H9 (cell line): ENCODE measurements around the gene DNAJC10. TPM values are rescaled to one million over a fixed set of nuclear protein-coding genes. Genes with fewer than 3 reads are reported as not detected.

ENCODE experiments used
- DNase-seq: peaks from one replicate; pipeline ENCODE4 v3.0.0-alpha.2; 2017
- H2AFZ ChIP-seq: one replicate; pipeline ENCODE4 v1.6.1; 2013; ENCODE audit warnings: mild to moderate bottlenecking, low read length, control low read depth, moderate library complexity
- H2AK5ac ChIP-seq: 2 replicates; pipeline ENCODE4 v1.6.1; 2013; ENCODE audit warnings: low read length, control low read depth, mixed read lengths; ENCODE audit not compliant: insufficient read length
- H2BK120ac ChIP-seq: one replicate; pipeline ENCODE4 v1.6.1; 2013; ENCODE audit warnings: low read depth, mild to moderate bottlenecking, low read length, control low read depth, inconsistent platforms; ENCODE audit not compliant: poor library complexity, severe bottlenecking
- H2BK12ac ChIP-seq: 2 replicates; pipeline ENCODE4 v1.6.1; 2013; ENCODE audit warnings: low read length, control low read depth, mixed read lengths, low read depth; ENCODE audit not compliant: insufficient read length
- H2BK15ac ChIP-seq: 2 replicates; pipeline ENCODE4 v1.6.1; 2013; ENCODE audit warnings: low read depth, low read length, control low read depth
- H2BK20ac ChIP-seq: one replicate; pipeline ENCODE4 v1.6.1; 2013; ENCODE audit warnings: low read depth, mild to moderate bottlenecking, low read length, control low read depth, inconsistent platforms; ENCODE audit not compliant: poor library complexity, severe bottlenecking
- H2BK5ac ChIP-seq: 2 replicates; pipeline ENCODE4 v1.6.1; 2013; ENCODE audit warnings: low read length, control low read depth, mixed read lengths; ENCODE audit not compliant: insufficient read length
- H3K14ac ChIP-seq: 2 replicates; pipeline ENCODE4 v1.6.1; 2013; ENCODE audit warnings: low read length, control low read depth; ENCODE audit not compliant: insufficient read depth
- H3K18ac ChIP-seq: 2 replicates; pipeline ENCODE4 v1.6.1; 2013; ENCODE audit warnings: low read depth, mild to moderate bottlenecking, mixed read lengths, low read length, control low read depth; ENCODE audit not compliant: insufficient read length
- H3K23ac ChIP-seq: 2 replicates; pipeline ENCODE4 v1.6.1; 2013; ENCODE audit warnings: low read length, control low read depth, mixed read lengths, low read depth; ENCODE audit not compliant: insufficient read length
- H3K23me2 ChIP-seq: 2 replicates; pipeline ENCODE4 v1.6.1; 2013; ENCODE audit warnings: low read depth, mild to moderate bottlenecking, mixed read lengths, low read length, control low read depth; ENCODE audit not compliant: insufficient read length, poor library complexity, severe bottlenecking
- H3K27ac ChIP-seq: 2 replicates; pipeline ENCODE4 v1.5.1; 2013; ENCODE audit warnings: low read length, control low read depth, mixed read lengths, low read depth; ENCODE audit not compliant: insufficient read length
- H3K27me3 ChIP-seq: 2 replicates; pipeline ENCODE4 v1.6.1; 2013; ENCODE audit warnings: low read length, control low read depth, inconsistent platforms; ENCODE audit not compliant: insufficient read depth
- H3K4ac ChIP-seq: 2 replicates; pipeline ENCODE4 v1.6.1; 2013; ENCODE audit warnings: low read depth, mild to moderate bottlenecking, control low read depth, inconsistent platforms, low read length, moderate library complexity
- H3K4me1 ChIP-seq: 2 replicates; pipeline ENCODE4 v1.6.1; 2013; ENCODE audit warnings: low read length, control low read depth, inconsistent platforms; ENCODE audit not compliant: insufficient read depth
- H3K4me2 ChIP-seq: 2 replicates; pipeline ENCODE4 v1.6.1; 2013; ENCODE audit warnings: low read length, control low read depth, mixed read lengths; ENCODE audit not compliant: insufficient read length, insufficient read depth
- H3K56ac ChIP-seq: 2 replicates; pipeline ENCODE4 v1.6.1; 2013; ENCODE audit warnings: low read depth, mild to moderate bottlenecking, mixed read lengths, low read length, control low read depth; ENCODE audit not compliant: insufficient read length
- H3K79me1 ChIP-seq: 2 replicates; pipeline ENCODE4 v1.6.1; 2013; ENCODE audit warnings: low read depth, mild to moderate bottlenecking, moderate library complexity, low read length, control low read depth, inconsistent platforms; ENCODE audit not compliant: insufficient read depth, poor library complexity, severe bottlenecking
- H3K79me2 ChIP-seq: 2 replicates; pipeline ENCODE4 v1.6.1; 2013; ENCODE audit warnings: low read length, control low read depth, inconsistent platforms; ENCODE audit not compliant: insufficient read depth
- H3K9ac ChIP-seq: 2 replicates; pipeline ENCODE4 v1.6.1; 2013; ENCODE audit warnings: low read length, control low read depth, mixed read lengths; ENCODE audit not compliant: insufficient read length; ENCODE audit errors: extremely low read depth
- H3K9me3 ChIP-seq: one replicate; pipeline ENCODE4 v1.6.1; 2013; ENCODE audit warnings: low read depth, low read length, inconsistent platforms; ENCODE audit not compliant: control insufficient read depth
- H3T11ph ChIP-seq: one replicate; pipeline ENCODE4 v1.6.1; 2013; ENCODE audit warnings: mild to moderate bottlenecking, low read length, control low read depth, inconsistent platforms
- H4K20me1 ChIP-seq: one replicate; pipeline ENCODE4 v1.6.1; 2013; ENCODE audit not compliant: control insufficient read depth, insufficient read length, insufficient read depth
- H4K5ac ChIP-seq: 2 replicates; pipeline ENCODE4 v1.6.1; 2013; ENCODE audit warnings: low read depth, mild to moderate bottlenecking, mixed read lengths, low read length, control low read depth; ENCODE audit not compliant: insufficient read length
- H4K8ac ChIP-seq: replicated peaks from 2 replicates; pipeline ENCODE4 v1.6.1; 2013; ENCODE audit warnings: low read length, control low read depth, mixed read lengths, low read depth; ENCODE audit not compliant: insufficient read length
- H4K91ac ChIP-seq: 2 replicates; pipeline ENCODE4 v1.6.1; 2013; ENCODE audit warnings: low read depth, mild to moderate bottlenecking, moderate library complexity, mixed read lengths, low read length, control low read depth; ENCODE audit not compliant: insufficient read length
- H3K27ac Mint-ChIP-seq, 3 experiments: 2 replicates in 2 of 3; 3 replicates in 1 of 3; pipeline ENCODE4 v1.8.0; 2020 to 2021; ENCODE audit warnings: mixed read lengths in 3 of 3, mild to moderate bottlenecking in 1 of 3, moderate library complexity in 1 of 3
- H3K27me3 Mint-ChIP-seq: 2 replicates; pipeline ENCODE4 v1.8.0; 2021; ENCODE audit warnings: low read depth, mild to moderate bottlenecking, moderate library complexity, mixed read lengths
- H3K36me3 Mint-ChIP-seq, 3 experiments: 2 replicates in 2 of 3; 3 replicates in 1 of 3; pipeline ENCODE4 v1.8.0; 2020 to 2021; ENCODE audit warnings: low read depth in 3 of 3, mixed read lengths in 3 of 3; ENCODE audit not compliant: insufficient read depth in 1 of 3
- H3K4me1 Mint-ChIP-seq, 2 experiments: 2 replicates each; pipeline ENCODE4 v1.8.0; 2020; ENCODE audit warnings: mixed read lengths in 2 of 2
- H3K4me3 Mint-ChIP-seq, 2 experiments: 2 replicates in 1 of 2; 3 replicates in 1 of 2; pipeline ENCODE4 v1.8.0; 2020 to 2021; ENCODE audit warnings: mild to moderate bottlenecking in 2 of 2, mixed read lengths in 2 of 2, moderate library complexity in 1 of 2
- H3K9me3 Mint-ChIP-seq, 2 experiments: 2 replicates in 1 of 2; 3 replicates in 1 of 2; pipeline ENCODE4 v1.8.0; 2020; ENCODE audit warnings: mild to moderate bottlenecking in 2 of 2, mixed read lengths in 2 of 2, moderate library complexity in 1 of 2
- WGBS: extraction: QIAGEN DNeasy Blood & Tissue Kit; methylation state at CpG from one replicate; pipeline ENCODE4 v1.1.7; 2013; ENCODE audit warnings: missing lambda C conversion rate, low lambda C conversion rate, mixed read lengths; ENCODE audit not compliant: insufficient read length; ENCODE audit errors: extremely low coverage; 5-methylcytosine and 5-hydroxymethylcytosine counted together
- total RNA-seq: library from RNA; stranded (reverse); gene quantifications from 2 replicates; pipeline ENCODE4 v1.2.1, GENCODE V29; 2021
- TF ChIP-seq, protein P1 (sequence below): fragments of 200-600 bp; sonication (generic); conservative IDR thresholded peaks from 3 replicates; pipeline ENCODE4 v1.8.0; 2021; ENCODE audit warnings: antibody characterized with exemption, mild to moderate bottlenecking

Gene DNAJC10
- total RNA-seq, 1 experiment from 2014 or later: 129 TPM

DNA sequence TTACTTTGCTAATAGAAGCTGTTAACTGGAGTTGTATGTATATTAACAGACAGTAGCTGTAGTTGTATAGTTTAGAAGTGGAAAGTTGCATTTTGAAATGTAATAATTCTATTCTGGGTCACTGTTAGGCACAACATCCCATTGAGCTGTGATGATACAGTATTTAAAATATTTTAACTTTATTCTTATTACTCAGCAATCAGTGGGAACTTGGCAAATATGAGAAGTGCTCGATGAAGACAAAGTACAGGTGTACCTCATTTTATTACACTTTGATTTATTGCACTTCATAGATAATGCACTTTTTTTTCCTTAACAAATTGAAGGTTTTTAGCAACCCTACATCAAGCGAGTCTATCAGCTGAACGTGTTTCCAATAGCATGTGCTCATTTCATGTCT, 8.6 kb downstream of the DNAJC10 start:
- H3K9me3 ChIP-seq: no peaks in the 10 kb centered on the region
- H3K4ac ChIP-seq: no peak overlapping the region
- no peak overlapping the region for H4K8ac ChIP-seq
- H3K79me2 ChIP-seq: no peaks in the 10 kb centered on the region
- no peak overlapping the region for H3K9ac ChIP-seq
- no peak overlapping the region for H3K18ac ChIP-seq
- H2BK20ac ChIP-seq: no peak overlapping the region
- no peak overlapping the region for H3K27ac Mint-ChIP-seq
- no peak overlapping the region for H2BK15ac ChIP-seq
- H2AFZ ChIP-seq: no peak overlapping the region
- H3K36me3 Mint-ChIP-seq: peaks cover 12 to 45% (median 36%) of the 10 kb centered on the region in 3 experiments; a peak in 6 of 7 replicates
- no peaks in the 10 kb centered on the region for H3K27me3 Mint-ChIP-seq
- no peak overlapping the region for H2BK5ac ChIP-seq
- H2BK120ac ChIP-seq: no peak overlapping the region
- no peak overlapping the region for H4K91ac ChIP-seq
- no peaks in the 10 kb centered on the region for H4K20me1 ChIP-seq
- no peak overlapping the region for H3K4me3 Mint-ChIP-seq
- no peak overlapping the region for H3K27ac ChIP-seq
- H3K4me1 Mint-ChIP-seq: no peaks in the 10 kb centered on the region
- no peaks in the 10 kb centered on the region for H3K79me1 ChIP-seq
- H3K56ac ChIP-seq: no peak overlapping the region
- no peak overlapping the region for H3K14ac ChIP-seq
- no CpG with 5 or more reads among the region's 3 CpGs for WGBS
- no peak for DNase-seq
- H3K23me2 ChIP-seq: no peaks in the 10 kb centered on the region
- H3K23ac ChIP-seq: no peak overlapping the region
- no peaks in the 10 kb centered on the region for H3K27me3 ChIP-seq
- H4K5ac ChIP-seq: no peak overlapping the region
- H3T11ph ChIP-seq: no peak overlapping the region
- H3K4me2 ChIP-seq: no peak overlapping the region
- H3K9me3 Mint-ChIP-seq: no peaks in the 10 kb centered on the region
- no peaks in the 10 kb centered on the region for H3K4me1 ChIP-seq
- H2AK5ac ChIP-seq: no peak overlapping the region
- TF ChIP-seq, protein P1, sequence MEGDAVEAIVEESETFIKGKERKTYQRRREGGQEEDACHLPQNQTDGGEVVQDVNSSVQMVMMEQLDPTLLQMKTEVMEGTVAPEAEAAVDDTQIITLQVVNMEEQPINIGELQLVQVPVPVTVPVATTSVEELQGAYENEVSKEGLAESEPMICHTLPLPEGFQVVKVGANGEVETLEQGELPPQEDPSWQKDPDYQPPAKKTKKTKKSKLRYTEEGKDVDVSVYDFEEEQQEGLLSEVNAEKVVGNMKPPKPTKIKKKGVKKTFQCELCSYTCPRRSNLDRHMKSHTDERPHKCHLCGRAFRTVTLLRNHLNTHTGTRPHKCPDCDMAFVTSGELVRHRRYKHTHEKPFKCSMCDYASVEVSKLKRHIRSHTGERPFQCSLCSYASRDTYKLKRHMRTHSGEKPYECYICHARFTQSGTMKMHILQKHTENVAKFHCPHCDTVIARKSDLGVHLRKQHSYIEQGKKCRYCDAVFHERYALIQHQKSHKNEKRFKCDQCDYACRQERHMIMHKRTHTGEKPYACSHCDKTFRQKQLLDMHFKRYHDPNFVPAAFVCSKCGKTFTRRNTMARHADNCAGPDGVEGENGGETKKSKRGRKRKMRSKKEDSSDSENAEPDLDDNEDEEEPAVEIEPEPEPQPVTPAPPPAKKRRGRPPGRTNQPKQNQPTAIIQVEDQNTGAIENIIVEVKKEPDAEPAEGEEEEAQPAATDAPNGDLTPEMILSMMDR: no peak
- H2BK12ac ChIP-seq: no peak overlapping the region
